Colon (tissue), 2 donors: ENCODE measurements around the gene OR5M11.
"Not testable (repeated sequence)": the region's sequence is repeated elsewhere in the genome, so short reads cannot be mapped to it uniquely, and the experiment has no call there.

Experiments used
- FAIRE-seq: peaks from 2 replicates; lab custom pipeline; 2012; peaks lifted over from hg19 to GRCh38; lab: Jason Lieb, UNC
- donor health status: control.
- donor health status: control.

OR5M11 gene

DNA sequence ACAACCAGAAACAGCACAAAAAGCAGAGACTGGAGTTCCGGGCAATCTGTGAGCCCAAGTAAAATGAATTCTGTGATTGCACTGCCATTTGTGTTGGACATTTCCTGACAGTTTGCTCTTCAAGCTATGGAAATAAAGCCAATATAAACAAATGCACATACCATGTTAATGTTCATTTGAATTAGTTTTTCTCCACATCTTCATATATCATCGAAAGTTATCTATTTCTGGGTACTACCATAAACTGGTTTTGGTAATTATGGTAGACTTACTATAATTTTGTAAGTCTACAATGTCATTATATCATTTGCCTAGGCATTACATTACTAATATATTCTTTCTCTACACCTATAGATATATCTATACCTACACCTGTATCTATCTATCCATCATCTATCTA is at the start of gene OR5M11:
Gene OR5M11, minus strand, starts transcription at position 101 of the 400 bp plus-strand sequence. Its CDS starts 0 bp downstream, at position 101.
- no peak for FAIRE-seq

DNA sequence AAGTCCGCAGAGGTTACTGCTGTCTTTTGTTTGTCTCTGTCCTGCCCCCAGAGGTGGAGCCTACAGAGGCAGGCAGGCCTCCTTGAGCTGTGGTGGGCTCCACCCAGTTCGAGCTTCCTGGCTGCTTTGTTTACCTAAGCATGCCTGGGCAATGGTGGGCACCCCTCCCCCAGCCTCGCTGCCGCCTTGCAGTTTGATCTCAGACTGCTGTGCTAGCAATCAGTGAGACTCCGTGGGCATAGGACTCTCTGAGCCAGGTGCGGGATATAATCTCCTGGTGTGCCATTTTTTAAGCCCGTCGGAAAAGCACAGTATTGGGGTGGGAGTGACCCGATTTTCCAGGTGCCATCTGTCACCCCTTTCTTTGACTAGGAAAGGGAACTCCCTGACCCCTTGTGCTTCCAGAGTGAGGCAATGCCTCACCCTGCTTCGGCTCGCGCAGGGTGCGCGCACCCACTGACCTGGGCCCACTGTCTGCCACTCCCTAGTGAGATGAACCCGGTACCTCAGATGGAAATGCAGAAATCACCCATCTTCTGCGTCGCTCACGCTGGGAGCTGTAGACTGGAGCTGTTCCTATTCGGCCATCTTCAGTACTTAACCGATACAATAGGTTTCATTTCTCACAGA is 49.1 kb upstream of the OR5M11 start:
- FAIRE-seq = not testable (repeated sequence)

DNA sequence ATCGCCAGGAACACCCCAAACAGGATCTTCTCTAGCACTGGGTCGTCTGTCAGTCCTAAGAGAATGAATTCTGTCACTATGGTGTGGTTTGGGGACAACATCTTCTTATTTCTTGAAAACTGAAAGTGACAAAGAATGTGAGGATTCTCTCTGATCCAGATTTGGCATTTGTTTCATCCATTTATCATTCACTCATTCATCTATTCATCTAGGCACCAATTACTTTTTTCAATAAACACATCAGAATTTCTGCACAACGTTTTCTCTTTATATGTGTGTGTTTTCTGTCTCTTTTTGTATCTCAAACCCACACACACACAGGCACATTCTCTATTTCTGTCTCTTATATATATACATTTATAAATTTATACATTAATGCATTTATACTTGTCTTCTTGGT is 34.6 kb upstream of the OR5M11 start, which contains the start of gene OR5M10:
Gene OR5M10, minus strand, starts transcription at position 101 of the 400 bp plus-strand sequence. Its CDS starts 0 bp downstream, at position 101.
- no peak for FAIRE-seq

- FAIRE-seq = no peak
Observed at GRCh38 chr11:56558574-56558973, 15.5 kb upstream of the OR5M11 start.

DNA sequence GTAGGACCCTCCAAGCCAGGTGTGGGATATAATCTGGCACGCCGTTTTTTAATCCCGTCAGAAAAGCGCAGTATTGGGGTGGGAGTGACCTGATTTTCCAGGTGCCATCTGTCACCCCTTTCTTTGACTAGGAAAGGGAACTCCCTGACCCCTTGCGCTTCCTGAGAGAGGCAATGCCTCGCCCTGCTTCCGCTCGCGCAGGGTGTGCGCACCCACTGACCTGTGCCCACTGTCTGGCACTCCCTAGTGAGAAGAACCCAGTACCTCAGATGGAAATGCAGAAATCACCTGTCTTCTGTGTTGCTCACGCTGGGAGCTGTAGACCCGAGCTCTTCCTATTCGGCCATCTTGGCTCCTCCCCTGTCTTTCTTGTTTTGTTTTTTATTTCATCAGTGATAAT is 11.6 kb upstream of the OR5M11 start:
- FAIRE-seq = not testable (repeated sequence)

GRCh38 chr11:56545531-56545930 is 2.5 kb upstream of the OR5M11 start:
- FAIRE-seq = no peak

DNA sequence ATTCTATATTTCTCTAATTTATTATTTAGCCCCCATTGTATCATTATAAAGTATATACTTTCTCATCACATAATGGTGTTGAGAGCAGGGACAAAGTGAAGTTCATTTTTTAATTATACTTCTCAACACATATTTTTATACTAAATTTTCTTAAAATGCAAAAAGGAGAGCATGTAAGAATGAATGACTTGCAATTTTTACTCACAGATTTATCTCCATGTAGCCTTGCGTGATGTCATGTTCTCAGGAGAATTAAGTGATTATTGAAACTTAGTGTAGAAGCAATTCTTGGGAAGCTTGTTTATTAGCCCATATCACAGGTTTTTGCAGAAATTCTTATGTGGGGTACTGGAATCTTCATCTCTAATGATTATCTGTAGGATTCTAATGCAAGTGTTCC is 682 bp upstream of the OR5M11 start:
- no peak for FAIRE-seq

GRCh38 chr11:56533054-56533740 is 9.9 kb downstream of the OR5M11 start:
- peak; percentile 41 for FAIRE-seq

GRCh38 chr11:56531856-56532255 is 11.2 kb downstream of the OR5M11 start:
- FAIRE-seq = no peak

GRCh38 chr11:56522008-56522407 is 21.0 kb downstream of the OR5M11 start:
- FAIRE-seq = no peak

DNA sequence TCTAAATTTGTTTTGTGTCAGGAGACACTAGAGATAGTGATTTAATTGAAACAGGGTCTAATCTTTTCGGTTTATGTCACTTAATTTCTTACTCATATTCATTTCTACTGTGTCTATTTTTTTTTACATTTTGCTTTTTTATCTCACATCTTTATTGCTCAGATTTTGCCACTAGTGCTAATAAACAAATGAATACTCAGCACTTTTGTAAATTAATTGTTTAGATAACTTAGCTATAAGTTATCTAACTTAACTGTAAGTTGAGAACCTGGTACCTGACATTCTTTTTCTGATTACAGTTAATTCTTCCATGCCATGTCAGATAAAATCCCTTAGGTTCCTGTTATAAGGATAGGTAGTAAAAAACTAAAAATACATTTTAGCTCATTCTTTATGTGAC is 29.8 kb downstream of the OR5M11 start:
- no peak for FAIRE-seq

- no peak for FAIRE-seq
Observed at GRCh38 chr11:56509439-56509838, 33.6 kb downstream of the OR5M11 start.

GRCh38 chr11:56497010-56497409 is 46.0 kb downstream of the OR5M11 start:
- no peak for FAIRE-seq

DNA sequence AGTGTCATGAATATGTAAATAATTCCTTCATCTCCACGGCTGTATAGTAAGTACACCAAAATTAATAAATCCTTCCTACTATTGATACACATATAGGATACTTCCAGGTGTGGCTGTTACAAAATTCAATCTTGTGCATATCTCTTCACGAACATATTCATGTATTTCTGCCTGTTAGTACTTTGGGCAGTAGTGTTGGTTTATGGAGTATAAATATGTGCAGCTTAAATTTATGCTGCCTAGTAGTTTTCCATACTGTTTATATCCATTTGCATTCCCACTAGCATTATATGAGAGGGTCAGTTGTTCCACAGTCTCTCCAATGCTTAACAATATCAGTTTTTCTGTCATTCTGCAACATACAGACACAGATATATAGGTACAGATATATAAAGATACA is 47.9 kb downstream of the OR5M11 start:
- no peak for FAIRE-seq
